IPS-20b (cell line): ENCODE results near the gene OR2T8.

ENCODE experiments used
- H3K27ac ChIP-seq: one replicate; pipeline ENCODE4 v1.5.1; 2013; ENCODE audit warnings: low read length
- H3K27me3 ChIP-seq: 2 replicates; pipeline ENCODE4 v1.6.1; 2013; ENCODE audit warnings: mild to moderate bottlenecking, low read length, inconsistent platforms; ENCODE audit not compliant: insufficient read depth
- H3K36me3 ChIP-seq: 2 replicates; pipeline ENCODE4 v1.6.1; 2013; ENCODE audit warnings: low read depth, mild to moderate bottlenecking, inconsistent platforms, low read length, moderate library complexity; ENCODE audit not compliant: insufficient read depth
- H3K4me1 ChIP-seq: 2 replicates; pipeline ENCODE4 v1.6.1; 2013; ENCODE audit warnings: mild to moderate bottlenecking, control low read depth, inconsistent platforms, low read length, moderate library complexity; ENCODE audit not compliant: insufficient read depth
- H3K4me3 ChIP-seq: 2 replicates; pipeline ENCODE4 v1.5.1; 2013; ENCODE audit warnings: mild to moderate bottlenecking, low read length, inconsistent platforms
- H3K9ac ChIP-seq: 2 replicates; pipeline ENCODE4 v1.6.1; 2013; ENCODE audit warnings: low read depth, mild to moderate bottlenecking, inconsistent platforms, low read length, moderate library complexity
- H3K9me3 ChIP-seq: 2 replicates; pipeline ENCODE4 v1.6.1; 2013; ENCODE audit warnings: mild to moderate bottlenecking, low read depth, low read length, inconsistent platforms; ENCODE audit not compliant: insufficient read depth

OR2T8 gene

DNA sequence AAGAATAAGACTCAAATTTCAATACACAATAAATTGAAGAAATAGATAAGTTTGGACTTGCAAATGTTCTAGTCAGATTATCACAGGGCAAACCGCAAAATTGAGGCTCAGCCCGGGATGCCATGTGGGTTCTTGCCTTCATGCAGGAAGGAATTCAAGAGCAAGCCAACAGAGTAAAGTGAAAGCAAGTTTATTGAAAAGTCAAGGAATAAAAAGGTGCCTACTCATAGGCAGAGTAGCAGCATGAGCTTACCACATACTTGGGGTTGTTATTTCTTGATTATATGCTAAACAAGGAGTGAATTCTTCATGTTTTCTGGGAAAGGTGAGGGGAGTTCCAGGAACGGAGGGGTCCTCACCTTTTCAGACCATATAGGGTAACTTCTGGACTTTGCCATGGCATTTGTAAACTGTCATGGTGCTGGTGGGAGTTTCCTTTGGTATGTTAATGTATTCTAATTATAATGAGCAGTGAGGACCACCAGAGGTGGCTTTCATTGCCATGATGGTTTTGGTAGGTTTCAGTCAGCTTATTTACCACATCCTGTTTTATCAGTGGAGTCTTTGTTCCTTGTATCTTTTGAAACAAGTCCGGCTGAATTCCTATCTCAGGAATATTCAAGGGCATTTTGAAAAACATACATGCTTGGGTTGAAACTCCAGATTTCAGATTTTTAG, 43.0 kb downstream of the OR2T8 start:
- no peaks in the 10 kb centered on the region for H3K36me3 ChIP-seq
- H3K27me3 ChIP-seq: no peaks in the 10 kb centered on the region
- no peak overlapping the region for H3K27ac ChIP-seq
- H3K4me3 ChIP-seq: no peak overlapping the region
- no peaks in the 10 kb centered on the region for H3K4me1 ChIP-seq
- H3K9me3 ChIP-seq: peaks cover 61% of the 10 kb centered on the region
- no peak overlapping the region for H3K9ac ChIP-seq

- Histone ChIP-seq H3K4me3 (no peak within 1 kb of the TSS), H3K9me3 (peaks cover 69% of the 10 kb centered on the region), H3K27ac (no peak within 1 kb of the TSS), H3K9ac (no peak within 1 kb of the TSS), H3K27me3 (no peaks in the 10 kb centered on the region), H3K4me1 (no peaks in the 10 kb centered on the region), H3K36me3 (no peaks in the 10 kb centered on the region)
Observed at GRCh38 chr1:247964933-247965332, 44.9 kb downstream of the OR2T8 start, which contains the start of gene OR2AK2. OR2AK2 (plus strand) TSS chr1:247965233; CDS start chr1:247965377, 144 bp downstream.

DNA sequence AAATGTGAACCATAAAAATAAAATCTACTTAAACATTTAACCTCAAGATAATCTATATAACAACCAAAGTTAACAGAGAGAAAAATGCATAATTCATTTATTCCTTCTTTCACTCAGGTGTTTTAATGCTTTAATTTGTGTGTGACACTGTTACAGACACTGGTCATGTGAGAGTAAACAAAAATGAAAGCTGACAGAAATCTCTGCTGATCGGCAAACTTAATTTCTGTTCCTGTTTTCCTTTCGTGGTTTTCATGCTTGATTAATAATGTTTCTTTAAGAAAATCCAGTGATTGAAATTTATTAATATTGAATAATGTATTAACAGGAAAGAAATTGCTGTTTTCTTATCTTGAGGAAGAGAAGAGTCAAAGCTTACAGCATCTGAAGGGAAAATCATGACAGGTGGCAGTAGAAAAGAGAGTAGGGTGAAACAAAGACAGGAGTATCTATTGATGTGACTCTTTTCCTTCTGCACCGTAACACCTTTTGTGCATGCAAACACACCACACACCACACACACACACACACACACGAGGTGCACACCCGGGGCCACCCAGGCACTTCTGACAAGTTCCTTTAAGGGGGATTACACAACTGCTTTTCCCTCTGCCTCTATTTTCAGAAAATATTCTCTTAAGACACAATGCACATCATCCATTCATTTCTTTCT, 46.6 kb downstream of the OR2T8 start:
- Histone ChIP-seq H3K36me3 (no peaks in the 10 kb centered on the region), H3K27ac (no peak overlapping the region), H3K9me3 (peaks cover 74% of the 10 kb centered on the region), H3K27me3 (no peaks in the 10 kb centered on the region), H3K9ac (no peak overlapping the region), H3K4me1 (no peaks in the 10 kb centered on the region), H3K4me3 (no peak overlapping the region)
